OCI-LY1 (cell line): ENCODE measurements around the gene FAM43A.

Experiments
- CTCF ChIP-seq: fragments of 200-600 bp; sonication (generic), shearing (Covaris generic); IDR thresholded peaks from 2 replicates; pipeline ENCODE4 v1.5.1; 2017; ENCODE audit warnings: mild to moderate bottlenecking, antibody characterized with exemption, low read length, moderate library complexity, mixed read lengths
- EZH2 ChIP-seq: fragments of 200-600 bp; sonication (generic), shearing (Covaris generic); IDR thresholded peaks from 2 replicates; pipeline ENCODE4 v1.8.0; 2017; ENCODE audit warnings: borderline replicate concordance, mixed run types, mild to moderate bottlenecking, antibody characterized with exemption, low read length, moderate library complexity, mixed read lengths

GRCh38 chr3:194642769-194643168 lies 42.9 kb upstream of the FAM43A start:
- TF ChIP-seq CTCF (no peak), EZH2 (no peak)
